Activated T-cell treated with anti-CD3 and anti-CD28 coated beads for 4 hours (primary cell): ENCODE measurements around the gene BCAT1.
"Not testable (repeated sequence)": the region's sequence is repeated elsewhere in the genome, so short reads cannot be mapped to it uniquely, and the experiment has no call there.

Experiments
- DNase-seq: peaks from one replicate; pipeline ENCODE4 v3.0.0-alpha.2; 2020

BCAT1 gene

DNA sequence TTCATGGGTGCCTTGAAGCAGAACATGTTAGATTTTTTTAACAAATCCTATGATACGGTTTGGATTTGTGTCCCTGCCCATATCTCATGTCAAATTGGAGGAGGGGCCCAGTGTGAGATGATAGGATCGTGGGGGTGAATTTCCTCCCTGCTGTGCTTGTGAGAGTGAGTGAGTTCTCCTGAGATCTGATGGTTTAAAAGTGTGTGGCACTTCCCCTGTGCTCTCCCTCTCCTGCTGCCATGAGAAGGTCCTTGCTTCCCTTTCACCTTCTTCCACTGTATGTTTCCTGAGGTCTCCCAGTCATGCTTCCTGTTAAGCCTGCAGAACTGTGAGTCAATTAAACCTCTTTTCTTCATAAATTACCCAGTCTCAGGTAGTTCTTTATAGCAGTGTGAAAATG is 97.0 kb downstream of the BCAT1 start:
- not testable (repeated sequence) for DNase-seq

DNA sequence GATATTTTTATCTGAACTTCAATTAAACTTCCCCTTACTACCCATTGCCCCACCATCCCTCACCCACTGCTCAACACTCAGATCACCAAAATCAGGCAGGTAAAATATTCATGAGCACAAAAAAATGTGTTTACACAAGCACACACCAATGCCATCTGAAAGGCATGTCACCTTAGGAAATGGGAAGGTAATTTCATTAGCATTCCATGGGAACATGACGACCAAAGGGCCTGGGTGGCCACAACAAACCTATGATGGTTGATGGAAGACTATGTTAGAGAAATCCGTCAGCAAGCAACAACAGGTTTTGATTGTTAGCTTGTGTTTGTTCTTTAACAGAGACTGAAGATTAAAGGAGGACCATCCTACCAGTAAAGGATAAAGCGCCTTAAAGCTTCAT is 97.6 kb downstream of the BCAT1 start:
- DNase-seq, result no peak

DNA sequence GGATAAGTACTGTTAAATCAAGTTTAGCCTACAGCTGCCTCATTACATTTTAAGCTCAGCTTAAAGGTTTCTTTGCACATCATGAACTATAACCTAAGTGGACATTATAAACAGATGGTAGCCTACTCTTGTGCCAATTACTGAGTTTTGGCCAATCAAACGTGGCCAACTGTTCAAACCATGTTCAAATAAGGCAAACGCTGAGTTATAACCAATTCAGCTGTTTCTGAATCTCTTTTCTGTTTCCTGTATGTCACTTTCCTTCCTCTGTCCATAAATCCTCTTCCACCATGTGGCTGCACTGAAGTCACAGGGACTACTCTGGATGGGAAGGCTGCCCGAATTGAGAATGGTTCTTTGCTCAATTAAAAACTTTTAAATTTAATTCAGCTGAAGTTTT is 98.4 kb downstream of the BCAT1 start:
- no peak for DNase-seq

DNA sequence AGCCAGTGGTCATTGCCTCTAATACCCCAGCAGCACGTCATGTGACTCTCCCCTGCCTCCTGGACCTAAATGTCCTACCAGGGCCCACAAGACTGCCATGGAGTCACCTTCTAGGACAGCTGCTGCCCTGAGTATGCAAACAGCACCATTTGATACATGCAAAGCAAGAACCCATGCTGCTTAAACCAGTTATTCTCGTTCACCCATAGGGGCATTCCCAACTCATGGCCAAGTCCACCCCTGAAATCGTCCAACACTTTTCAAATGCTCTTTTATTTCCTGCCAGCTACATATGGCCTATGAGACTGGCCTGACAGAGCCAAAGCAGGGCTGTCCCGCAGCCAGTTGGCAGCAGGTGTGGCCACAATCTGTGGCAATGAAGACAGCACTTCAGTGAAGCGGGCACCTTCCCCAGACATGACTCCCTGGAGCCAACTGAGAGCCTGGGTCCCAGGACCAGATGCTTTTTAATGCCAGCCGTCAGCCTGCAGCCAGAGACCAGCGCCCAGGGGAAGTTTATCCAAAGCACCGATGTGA is 99.9 kb downstream of the BCAT1 start:
- DNase-seq, result no peak

DNA sequence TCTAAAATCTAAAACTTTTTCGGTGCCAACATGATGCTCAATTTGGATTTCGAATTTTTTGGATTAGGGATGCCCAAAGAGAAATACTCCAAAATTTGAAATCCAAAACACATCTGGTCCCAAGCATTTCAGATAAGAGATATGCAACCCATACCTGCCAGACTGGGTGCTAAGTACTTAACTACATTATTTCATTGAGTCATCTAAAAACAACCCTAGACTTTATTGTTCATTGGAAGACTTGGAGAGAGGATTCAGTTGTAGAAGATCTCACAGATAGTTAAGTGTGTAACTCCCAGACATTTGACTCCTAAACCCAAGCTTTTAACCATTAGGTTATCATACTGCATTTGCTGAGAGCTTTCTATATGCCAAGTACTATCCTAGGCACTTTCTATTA is 102.2 kb downstream of the BCAT1 start:
- no peak for DNase-seq

DNA sequence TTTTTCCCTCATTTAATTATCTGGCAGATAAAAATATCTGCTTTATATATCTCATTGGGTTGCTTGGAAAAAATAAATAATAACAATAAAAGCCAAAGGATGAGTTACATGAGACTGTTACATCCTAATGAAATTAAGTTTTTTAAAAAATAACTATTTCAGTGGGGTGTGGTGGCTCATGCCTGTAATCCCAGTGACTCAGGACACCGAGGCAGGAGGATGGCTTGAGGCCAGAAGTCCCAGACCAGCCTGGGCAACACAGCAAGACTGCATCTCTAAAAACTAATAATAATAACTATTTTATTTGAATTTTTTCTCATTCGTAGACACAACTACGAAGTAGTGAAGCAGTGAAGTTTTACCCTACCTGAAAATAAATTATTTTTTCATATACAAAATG is 103.3 kb downstream of the BCAT1 start:
- DNase-seq, result no peak

DNA sequence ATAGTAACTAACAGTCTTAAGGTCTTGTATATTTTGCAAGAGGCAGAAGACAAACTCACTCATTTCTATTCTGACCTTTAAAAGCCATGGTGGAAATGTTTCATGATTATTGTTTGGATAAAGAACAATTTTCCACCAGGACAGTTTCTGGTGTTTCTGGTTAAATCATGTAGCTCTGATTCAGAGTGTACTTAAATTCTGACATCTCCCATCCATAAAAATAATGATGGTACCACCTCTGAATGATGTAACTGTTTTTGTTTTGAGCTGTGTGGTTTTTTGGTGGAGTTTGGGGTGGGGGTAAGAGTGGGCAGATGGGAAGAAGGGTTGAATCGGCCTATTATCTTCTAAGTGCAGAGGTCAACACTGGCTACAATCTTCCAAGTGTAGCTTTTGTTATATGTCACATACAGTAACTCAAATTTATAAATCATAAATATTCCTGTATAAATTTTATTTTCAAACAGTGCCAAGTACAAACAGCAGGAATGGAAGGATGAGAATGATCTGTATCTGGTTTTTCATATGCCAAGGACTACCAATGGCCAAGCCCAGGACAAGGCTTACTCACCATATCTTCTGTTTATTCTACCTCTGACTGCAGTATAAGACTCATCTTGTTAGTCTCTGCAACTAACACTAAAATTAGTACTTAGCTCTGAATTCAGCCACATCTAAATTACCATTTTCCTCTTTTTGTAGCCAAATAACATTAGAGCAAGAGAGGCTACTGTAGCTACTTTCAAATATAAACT is 108.7 kb downstream of the BCAT1 start:
- no peak for DNase-seq

DNA sequence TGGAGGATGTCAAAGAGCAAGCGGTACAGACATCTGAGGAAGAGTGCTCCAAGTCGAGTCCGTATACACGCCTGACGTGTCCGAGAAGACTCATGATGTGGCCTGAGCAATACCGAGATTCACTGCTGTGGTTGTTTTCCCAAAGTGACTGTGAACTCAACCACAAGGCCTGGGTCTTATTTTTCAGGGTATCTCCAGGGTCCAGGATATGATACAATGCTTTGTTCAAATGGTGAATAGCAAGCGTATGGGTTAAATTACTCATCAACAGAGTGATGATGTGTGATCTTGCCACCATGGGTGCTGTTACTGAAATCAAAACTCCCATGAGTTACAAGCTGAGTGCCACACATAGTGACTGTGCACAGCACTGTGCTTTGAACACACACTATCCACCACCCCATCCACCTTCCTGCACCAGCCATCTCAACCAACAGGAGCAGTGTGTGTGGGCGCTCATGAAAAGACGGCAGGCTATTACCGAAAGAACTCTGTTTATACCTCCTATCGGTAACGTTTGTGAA is 109.6 kb downstream of the BCAT1 start:
- peak; percentile 14 for DNase-seq

DNA sequence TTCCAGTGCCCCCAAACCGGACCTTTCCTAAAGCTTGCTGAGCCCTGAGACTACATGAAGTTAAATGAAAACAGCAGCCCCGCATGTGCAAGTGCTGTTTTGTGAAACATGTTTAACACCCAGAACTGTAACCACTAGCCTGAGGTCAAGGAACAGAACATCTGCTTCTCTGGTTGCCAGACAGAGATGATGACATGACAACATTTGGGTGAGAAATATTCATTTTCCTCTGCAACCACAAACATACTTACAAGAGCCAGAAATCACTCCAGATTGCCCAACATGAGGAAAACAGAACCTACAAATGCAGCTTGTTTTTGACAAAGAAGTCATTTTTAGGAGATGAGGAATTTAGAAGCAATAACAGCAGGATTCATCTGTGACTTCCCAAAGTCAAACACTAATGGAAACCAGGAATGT is 110.4 kb downstream of the BCAT1 start:
- DNase-seq, result no peak

DNA sequence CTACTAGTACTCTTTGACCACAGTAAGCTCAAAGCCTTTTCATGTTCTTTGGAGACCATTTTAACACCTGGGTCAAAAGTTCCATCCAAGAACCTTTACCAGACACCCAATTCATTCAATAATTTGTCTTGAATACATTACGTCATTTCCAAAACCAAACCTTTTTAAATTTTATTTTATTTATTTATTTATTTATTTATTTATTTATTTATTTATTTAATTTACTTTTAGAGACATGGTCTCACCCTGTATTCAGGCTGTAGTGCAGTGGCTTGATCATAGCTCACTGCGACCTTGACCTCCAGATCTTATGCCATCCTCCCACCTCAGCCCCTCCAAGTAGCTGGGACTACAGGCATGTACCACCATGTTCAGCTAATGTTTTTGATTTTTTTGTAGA is 113.5 kb downstream of the BCAT1 start:
- DNase-seq, result no peak

DNA sequence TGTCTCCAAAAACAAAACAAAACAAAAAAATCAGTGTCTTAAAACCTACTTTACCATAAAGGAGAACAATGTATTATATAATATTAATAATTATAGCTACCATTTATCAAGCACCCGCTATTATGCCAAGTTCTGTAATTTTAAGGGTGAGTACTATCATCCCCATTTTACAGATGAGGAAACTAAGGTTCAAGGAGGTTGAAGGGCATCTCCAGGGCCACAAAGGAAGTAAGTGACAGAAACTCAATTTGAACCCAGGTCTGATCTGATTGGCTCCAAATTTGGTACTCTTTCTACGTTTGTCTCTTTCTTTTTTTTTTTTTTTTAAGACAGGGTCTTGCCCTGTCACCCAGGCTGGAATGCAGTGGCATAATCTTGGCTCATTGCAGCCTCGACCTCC is 115.4 kb downstream of the BCAT1 start:
- DNase-seq, result no peak

DNA sequence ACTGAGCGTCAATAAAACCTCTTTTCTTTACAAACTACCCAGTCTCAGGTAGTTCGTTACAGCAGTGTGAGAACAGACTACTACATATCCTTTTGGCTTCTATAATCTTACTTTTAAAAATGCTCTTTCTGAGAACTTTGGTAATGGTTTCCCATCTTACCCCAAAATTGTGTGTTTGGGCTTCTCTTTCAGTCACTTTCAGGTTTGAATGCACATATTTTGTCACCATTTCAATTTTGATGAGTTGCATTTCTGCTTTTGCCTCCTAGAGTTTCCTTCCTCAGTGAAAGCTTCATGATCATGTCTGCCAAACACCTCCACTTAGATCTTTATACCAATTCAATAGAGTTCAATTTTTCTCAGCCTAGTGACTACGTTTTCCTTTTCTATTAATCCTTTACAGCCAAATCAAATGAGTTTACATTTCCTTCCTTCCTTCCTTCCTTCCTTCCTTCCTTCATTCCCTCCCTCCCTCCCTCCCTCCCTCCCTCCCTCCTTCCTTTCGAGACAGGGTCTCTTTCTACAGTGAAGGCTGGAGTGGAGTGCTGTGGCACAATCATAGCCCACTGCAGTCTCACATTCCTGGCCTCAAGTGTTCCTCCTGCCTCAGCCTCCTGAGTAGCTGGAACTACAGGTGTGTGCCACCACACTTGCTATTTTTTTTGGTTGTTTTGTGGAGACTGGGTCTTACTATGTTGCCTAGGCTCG is 124.9 kb downstream of the BCAT1 start:
- DNase-seq, result no peak

DNA sequence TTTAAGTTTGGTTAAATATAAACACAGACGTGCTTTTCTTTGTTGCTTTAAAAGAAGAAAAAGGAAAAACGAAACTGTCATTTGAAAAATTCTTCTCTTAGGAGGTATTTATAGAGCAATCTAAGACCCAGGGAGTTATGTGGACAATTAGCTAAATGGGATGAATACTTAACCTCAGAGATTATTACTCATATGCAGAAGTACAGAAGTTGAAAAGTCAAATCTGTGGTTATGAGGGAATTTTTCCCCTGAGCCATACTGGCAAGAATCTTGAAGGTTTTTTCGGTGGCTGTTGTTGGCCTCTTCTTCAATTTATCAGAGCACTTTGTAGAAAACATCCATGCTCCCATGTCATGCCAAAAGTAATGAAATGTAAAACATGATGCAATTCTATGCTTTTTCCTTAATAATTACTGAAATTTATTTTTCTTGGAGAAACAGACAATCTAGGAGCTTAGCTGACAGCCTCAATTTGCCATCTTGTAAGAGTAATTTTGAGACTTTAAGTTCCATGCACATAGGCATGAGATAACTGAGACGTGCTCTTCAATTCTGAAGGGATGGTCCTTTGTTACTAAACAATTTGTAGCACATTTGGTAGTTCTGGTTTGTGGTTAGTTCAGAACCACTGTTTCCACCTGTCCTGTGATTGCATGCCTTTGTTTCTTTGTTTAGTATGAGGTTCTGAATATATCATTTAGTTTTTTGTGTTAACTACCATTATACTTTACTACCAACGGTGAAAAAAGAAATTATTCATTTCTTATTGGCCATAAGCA is 126.6 kb downstream of the BCAT1 start:
- no peak for DNase-seq

DNA sequence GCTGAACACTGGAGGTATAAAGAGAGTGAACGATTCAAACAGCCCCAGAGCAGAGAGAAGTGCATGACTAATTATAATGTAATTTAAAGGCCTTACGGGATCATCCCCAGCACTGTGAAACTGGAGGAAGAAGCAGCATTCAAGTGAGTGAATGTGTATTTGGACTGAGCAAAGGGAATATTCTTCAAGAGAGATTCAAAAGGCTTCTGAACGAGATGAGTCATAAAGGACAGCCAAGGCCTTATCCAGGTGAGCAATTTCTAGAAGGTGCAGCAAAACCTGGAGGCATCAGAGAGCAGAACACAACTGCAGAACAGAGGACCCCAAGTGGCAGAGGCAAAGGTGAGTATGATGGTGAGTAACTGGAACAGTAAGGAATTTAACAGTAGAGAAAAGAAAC is 127.2 kb downstream of the BCAT1 start:
- DNase-seq, result no peak

DNA sequence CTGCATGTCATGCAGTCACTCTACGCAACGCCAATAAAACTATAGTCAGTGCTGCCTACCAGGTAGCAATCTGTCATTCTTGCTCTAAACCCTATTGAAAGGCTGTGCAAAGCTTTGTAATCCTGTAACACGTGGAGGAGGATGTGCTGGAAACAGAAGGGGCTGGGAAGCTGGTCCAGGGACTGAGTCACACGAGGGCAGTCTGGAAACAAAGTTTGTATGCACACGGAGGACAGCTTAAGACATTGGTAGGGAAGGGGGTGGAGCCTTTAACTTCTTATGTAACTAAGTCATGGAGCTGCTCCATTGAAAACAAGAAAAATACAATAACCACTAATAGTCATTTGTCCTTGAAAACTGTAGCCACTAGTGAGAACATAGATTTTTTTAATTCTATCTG is 128.0 kb downstream of the BCAT1 start:
- DNase-seq, result no peak

DNA sequence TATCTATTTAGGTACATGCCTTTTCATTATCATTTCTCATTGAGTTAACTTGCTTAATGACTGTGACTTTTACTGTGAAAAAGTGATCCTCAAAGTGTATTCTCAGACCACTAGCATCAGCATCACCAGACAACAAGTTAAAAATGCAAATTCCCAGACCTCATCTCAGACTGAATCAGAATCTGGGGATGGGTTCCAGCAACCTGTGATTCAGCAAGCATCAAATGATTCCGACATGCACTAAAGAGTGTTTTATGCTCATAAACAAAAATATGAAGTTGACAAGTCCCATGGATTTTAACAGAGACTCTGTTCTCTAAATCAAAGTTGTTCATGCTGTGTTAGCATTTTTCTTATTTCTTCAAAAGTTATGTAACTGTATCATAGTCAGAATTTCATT is 130.6 kb downstream of the BCAT1 start:
- DNase-seq, result no peak

DNA sequence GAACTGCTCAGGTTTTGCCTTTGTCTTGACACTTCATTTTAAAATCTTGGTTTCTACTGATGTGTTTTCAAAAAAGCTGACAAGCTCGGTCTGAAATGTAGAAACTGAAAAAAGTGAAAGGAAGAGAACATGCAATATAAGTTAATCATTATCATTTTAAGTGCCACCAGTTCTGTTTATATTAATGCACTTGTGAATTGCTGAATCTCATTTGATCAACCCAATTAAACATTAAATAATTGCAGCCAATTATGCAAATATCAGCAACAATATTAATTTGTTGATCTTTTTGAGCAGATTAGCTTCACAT is 133.8 kb downstream of the BCAT1 start:
- DNase-seq, result no peak

DNA sequence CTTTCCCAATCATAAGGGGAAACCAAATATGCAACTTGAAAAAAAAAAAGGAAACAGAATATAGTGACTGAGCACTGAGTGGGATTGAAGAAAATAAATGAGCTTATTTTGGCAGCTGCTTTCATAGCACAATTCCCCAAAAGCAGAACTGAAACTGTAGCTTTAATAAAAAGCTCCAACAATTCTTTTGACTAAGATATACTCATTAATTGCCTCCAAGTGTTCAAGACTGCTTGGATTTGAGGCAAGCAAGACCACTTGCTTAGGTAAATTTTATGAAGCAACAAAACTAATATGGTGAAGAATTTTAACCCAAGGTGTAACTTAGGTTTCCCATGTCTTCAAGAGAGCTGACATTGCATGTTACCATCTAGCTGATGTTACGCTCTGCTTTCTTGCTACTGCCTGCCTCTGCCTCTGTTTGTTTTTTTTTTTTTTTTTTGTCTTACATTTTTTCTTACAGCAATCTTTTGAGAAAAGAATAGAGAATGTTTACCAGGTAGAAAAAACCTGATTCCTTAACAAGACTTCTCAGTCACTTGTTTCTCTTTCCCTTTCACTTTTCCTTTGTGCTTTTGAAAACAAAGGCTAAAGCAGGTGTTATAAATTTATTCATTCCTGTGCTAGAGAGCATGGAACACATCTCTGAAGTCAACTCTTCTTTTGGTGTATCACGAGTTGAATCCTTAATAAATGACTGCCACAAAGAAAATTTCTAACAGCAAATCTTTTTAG is 134.4 kb downstream of the BCAT1 start:
- DNase-seq, result no peak

DNA sequence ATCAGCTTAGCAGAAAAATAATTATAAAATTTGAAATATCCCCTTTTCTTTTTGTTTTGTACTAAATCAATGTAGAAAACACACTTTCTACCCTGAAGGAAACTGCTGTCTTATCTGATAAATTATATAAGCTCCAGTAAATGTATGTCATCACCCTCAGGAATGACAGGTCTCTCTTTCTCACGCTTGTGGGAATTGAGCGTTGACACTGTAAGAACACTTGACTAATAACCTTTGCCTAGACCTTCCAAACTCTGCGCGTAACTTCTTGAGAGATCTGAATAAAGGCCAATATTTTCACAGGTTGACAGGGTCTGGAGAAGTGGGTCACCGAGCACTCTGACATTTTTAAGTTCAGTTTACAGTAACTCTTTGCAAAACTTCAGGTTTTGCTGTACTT is 138.5 kb downstream of the BCAT1 start:
- no peak for DNase-seq

DNA sequence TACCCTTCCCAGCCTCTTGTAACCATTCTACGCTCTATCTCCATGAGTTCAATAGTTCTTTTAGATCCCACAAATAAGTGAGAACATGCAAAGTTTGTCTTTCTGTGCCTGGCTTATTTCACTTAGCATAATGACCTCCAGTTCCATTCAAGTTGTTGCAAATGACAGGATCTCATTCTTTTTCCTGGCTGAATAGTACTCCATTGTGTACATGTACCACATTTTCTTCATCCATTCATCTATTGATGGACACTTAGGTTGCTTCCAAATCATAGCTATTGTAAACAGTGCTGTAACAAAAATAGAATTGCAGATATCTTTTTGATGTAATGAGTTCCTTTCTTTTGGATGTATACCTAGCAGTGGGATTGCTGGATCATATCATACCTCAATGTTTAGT is 139.6 kb downstream of the BCAT1 start:
- DNase-seq, result not testable (repeated sequence)

DNA sequence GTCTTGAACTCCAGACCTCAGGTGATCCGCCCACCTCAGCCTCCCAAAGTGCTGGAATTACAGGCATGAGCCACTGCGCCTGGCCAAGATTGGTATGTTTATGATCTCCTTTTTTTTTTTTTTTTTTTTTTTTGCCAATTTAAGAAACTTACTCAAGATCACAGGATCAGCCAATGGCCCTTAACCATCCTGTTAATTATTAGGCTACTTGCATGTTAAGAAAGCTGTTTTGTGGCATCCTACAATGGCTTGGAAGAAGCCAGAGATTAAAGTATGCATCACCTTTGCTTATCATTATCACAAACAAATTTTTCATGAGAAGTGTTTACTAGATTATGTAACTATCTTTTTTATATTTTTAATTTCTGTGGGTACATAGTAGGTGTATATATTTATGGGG is 140.2 kb downstream of the BCAT1 start:
- DNase-seq, result no peak

DNA sequence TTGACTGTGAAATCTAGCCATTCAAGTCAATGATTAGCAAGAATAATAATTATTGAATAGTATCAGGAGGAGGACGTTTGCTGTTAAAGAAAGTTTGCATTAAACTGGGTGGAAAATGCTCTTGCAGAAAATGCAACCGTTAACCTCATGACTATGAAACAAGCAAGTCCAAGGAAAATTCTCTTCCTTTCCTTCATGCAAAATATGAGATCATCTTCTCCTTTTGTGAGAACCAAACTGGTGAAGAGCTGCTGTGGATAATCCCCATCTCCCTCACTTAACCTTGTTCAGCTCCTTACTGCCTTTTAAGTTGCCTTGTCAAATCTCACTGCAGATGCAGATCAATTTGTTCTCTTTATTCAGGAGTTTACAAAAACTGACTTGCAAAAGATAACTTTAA is 142.5 kb downstream of the BCAT1 start:
- DNase-seq, result no peak
